Smooth muscle cell (in vitro differentiated cells): ENCODE results near the gene ATP11C. TPM values are rescaled to one million over a fixed set of nuclear protein-coding genes. Genes with fewer than 3 reads are reported as not detected.
"Not testable (repeated sequence)": the region's sequence is repeated elsewhere in the genome, so short reads cannot be mapped to it uniquely, and the experiment has no call there.

Experiments used
- DNase-seq: peaks from one replicate; lab custom pipeline; 2025; ENCODE audit not compliant: unreplicated experiment; lab: John Stamatoyannopoulos, UW
- H2AFZ ChIP-seq: fragments of 200-600 bp; sonication (generic); 2 replicates; pipeline ENCODE4 v1.6.0; 2016; ENCODE audit warnings: antibody characterized with exemption, low read depth, mild to moderate bottlenecking
- H3F3A ChIP-seq: fragments of 200-600 bp; sonication (generic); 2 replicates; pipeline ENCODE4 v1.6.0; 2017; ENCODE audit warnings: antibody characterized with exemption, low read depth
- H3K27ac ChIP-seq: fragments of 200-600 bp; sonication (generic); 2 replicates; pipeline ENCODE4 v1.5.1; 2016; ENCODE audit warnings: low read depth, mild to moderate bottlenecking
- H3K27me3 ChIP-seq: fragments of 200-600 bp; sonication (generic); 2 replicates; pipeline ENCODE4 v1.6.1; 2016; ENCODE audit warnings: low read depth, mild to moderate bottlenecking
- H3K36me3 ChIP-seq: fragments of 200-600 bp; sonication (generic); 2 replicates; pipeline ENCODE4 v1.5.1; 2016; ENCODE audit warnings: low read depth
- H3K4me1 ChIP-seq: fragments of 200-600 bp; sonication (generic); 2 replicates; pipeline ENCODE4 v1.5.1; 2016; ENCODE audit warnings: low read depth
- H3K4me2 ChIP-seq: fragments of 200-600 bp; sonication (generic); 2 replicates; pipeline ENCODE4 v1.6.0; 2016; ENCODE audit warnings: mild to moderate bottlenecking
- H3K4me3 ChIP-seq: fragments of 200-600 bp; sonication (generic); 2 replicates; pipeline ENCODE4 v1.5.1; 2016; ENCODE audit warnings: mild to moderate bottlenecking
- H3K79me2 ChIP-seq: fragments of 200-600 bp; sonication (generic); 2 replicates; pipeline ENCODE4 v1.6.0; 2016; ENCODE audit warnings: low read depth, mild to moderate bottlenecking
- H3K9ac ChIP-seq: fragments of 200-600 bp; sonication (generic); 2 replicates; pipeline ENCODE4 v1.6.0; 2016; ENCODE audit warnings: low read depth
- H3K9me3 ChIP-seq: fragments of 200-600 bp; sonication (generic); replicated peaks from 2 replicates; pipeline ENCODE4 v1.5.1; 2016; ENCODE audit warnings: low read depth
- H4K20me1 ChIP-seq: fragments of 200-600 bp; sonication (generic); 2 replicates; pipeline ENCODE4 v1.6.0; 2016; ENCODE audit warnings: low read depth
- CTCF ChIP-seq: fragments of 200-600 bp; sonication (generic); IDR thresholded peaks from 2 replicates; pipeline ENCODE4 v1.5.1; 2017; ENCODE audit warnings: borderline replicate concordance, mild to moderate bottlenecking, antibody characterized with exemption; ENCODE audit not compliant: insufficient read depth, poor library complexity, severe bottlenecking
- WGBS: methylation state at CpG from one replicate; pipeline ENCODE4 v1.1.7; 2016; ENCODE audit warnings: low lambda C conversion rate; 5-methylcytosine and 5-hydroxymethylcytosine counted together
- microRNA counts: library from miRNA; unstranded; fragments of <30 nt; microRNA quantifications from one replicate; lab custom pipeline; 2016
- microRNA-seq: library from miRNA; unstranded; fragments of <30 nt; microRNA quantifications from one replicate; pipeline ENCODE4, GENCODE V29; 2016; ENCODE audit warnings: borderline number of aligned reads
- polyA plus RNA-seq: library from polyadenylated mRNA; unstranded; fragments of >200 nt; fragmentation: Nextera tagmentation; extraction: Ambion mirVana; gene quantifications from 2 replicates; pipeline ENCODE4 v1.2.1, GENCODE V29; 2016
- small RNA-seq: library from RNA; depleted of rRNA; stranded (forward); fragments of <200 nt; gene quantifications from one replicate; pipeline ENCODE3, GENCODE V24; 2014
- total RNA-seq: library from RNA; depleted of rRNA; stranded (reverse); fragments of >200 nt; gene quantifications from 2 replicates; pipeline ENCODE4 v1.2.3, GENCODE V29; 2014

ATP11C gene
- total and polyA plus RNA-seq, 2 experiments from 2014 or later, result 3.2 to 17.1 TPM

DNA sequence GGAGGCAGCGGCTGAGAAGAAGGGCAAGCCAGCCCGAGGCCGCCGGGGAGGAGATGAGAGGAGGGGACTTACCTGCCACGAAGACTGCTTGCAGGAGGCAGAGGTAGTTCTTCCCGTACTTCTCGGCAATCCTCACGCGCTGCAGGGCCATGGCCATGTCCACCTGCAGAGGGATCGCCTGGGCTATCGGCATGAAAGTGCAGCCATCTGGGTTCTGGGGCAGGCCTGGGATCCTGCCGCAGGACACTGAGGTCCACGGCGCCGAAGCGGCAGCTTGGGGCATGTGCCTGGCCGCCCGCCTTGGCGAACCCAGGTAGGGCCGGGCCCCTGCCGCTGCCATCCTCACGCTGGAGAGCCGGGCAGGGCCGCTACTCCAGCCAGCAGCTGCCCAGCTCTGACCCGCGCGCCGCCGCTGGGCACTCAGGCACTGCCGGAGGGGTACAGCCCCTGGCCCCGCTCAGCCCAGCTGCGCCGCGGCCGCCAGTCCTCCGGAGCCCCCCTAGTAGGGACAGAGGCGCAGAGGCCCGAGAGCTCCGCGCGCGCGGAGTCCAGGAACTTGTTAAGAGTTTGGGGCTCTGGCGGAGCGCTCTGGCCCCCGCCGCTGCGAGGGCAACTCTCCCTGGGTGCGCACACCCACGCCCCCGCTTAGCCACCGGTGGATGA lies 240.9 kb downstream of the ATP11C start:
- no peaks in the 10 kb centered on the region for H3K9me3 ChIP-seq
- no peak overlapping the region for H2AFZ ChIP-seq
- peaks cover 31% of the 10 kb centered on the region for H3K27me3 ChIP-seq
- no peak overlapping the region for H3K9ac ChIP-seq
- H3K36me3 ChIP-seq, result no peaks in the 10 kb centered on the region
- H3F3A ChIP-seq, result no peaks in the 10 kb centered on the region
- H3K79me2 ChIP-seq, result no peaks in the 10 kb centered on the region
- no peaks in the 10 kb centered on the region for H3K4me1 ChIP-seq
- H3K4me3 ChIP-seq, result peak overlapping the region; percentile 34
- DNase-seq, result no peak
- no peak overlapping the region for H3K27ac ChIP-seq
- TF ChIP-seq CTCF, result no peak
- peak overlapping the region; percentile 81 for H3K4me2 ChIP-seq
- WGBS, result 44% methylated on average over 34 of the region's 52 CpGs
- H4K20me1 ChIP-seq, result no peaks in the 10 kb centered on the region

DNA sequence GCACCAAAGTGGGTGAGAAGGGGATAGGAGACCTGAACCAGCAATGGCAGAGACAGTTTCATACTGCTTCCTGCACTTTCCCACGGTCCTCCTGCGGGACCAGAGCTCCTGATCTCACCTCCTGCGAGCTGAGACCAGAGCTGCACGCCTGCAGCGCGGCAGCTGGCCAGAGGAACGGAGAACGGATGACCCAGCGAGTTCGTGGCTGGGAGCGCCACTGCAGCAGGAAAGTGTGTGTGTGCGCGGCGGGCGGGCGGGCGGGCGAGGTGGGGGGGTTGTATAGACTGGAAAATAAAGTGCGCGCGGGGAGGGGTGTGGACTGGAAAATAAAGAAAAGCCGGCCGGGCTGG lies 241.4 kb downstream of the ATP11C start:
- H3K27ac ChIP-seq, result no peak overlapping the region
- H3K9ac ChIP-seq, result no peak overlapping the region
- no peaks in the 10 kb centered on the region for H3K36me3 ChIP-seq
- H3K4me2 ChIP-seq, result peak overlapping the region; percentile 81
- no peak for DNase-seq
- H3K79me2 ChIP-seq, result no peaks in the 10 kb centered on the region
- 38% methylated on average over 16 of the region's 23 CpGs for WGBS
- peaks cover 31% of the 10 kb centered on the region for H3K27me3 ChIP-seq
- H2AFZ ChIP-seq, result no peak overlapping the region
- no peaks in the 10 kb centered on the region for H3K4me1 ChIP-seq
- no peaks in the 10 kb centered on the region for H3K9me3 ChIP-seq
- H4K20me1 ChIP-seq, result no peaks in the 10 kb centered on the region
- peak overlapping the region; percentile 34 for H3K4me3 ChIP-seq
- no peaks in the 10 kb centered on the region for H3F3A ChIP-seq
- no peak for TF ChIP-seq CTCF

GRCh38 chrX:139685175-139685574 lies 247.7 kb downstream of the ATP11C start:
- WGBS, result 82% methylated on average over 7 of the region's 7 CpGs
- not testable (repeated sequence) for H2AFZ ChIP-seq, H3K9me3 ChIP-seq, H3K79me2 ChIP-seq, H3K4me3 ChIP-seq, H3K36me3 ChIP-seq, H3F3A ChIP-seq, DNase-seq, H3K27ac ChIP-seq, H3K27me3 ChIP-seq, H3K4me1 ChIP-seq, H3K4me2 ChIP-seq, H3K9ac ChIP-seq, H4K20me1 ChIP-seq

GRCh38 chrX:139680356-139680755 lies 252.5 kb downstream of the ATP11C start:
- H3K36me3 ChIP-seq, result no peaks in the 10 kb centered on the region
- no peaks in the 10 kb centered on the region for H3K27me3 ChIP-seq
- WGBS, result 58% methylated on average over 3 of the region's 3 CpGs
- DNase-seq, result no peak
- H3K79me2 ChIP-seq, result no peaks in the 10 kb centered on the region
- H3K9me3 ChIP-seq, result no peaks in the 10 kb centered on the region
- no peak overlapping the region for H3K4me2 ChIP-seq
- no peak overlapping the region for H3K9ac ChIP-seq
- no peak overlapping the region for H2AFZ ChIP-seq
- no peak overlapping the region for H3K27ac ChIP-seq
- no peaks in the 10 kb centered on the region for H3F3A ChIP-seq
- TF ChIP-seq CTCF, result no peak
- no peaks in the 10 kb centered on the region for H3K4me1 ChIP-seq
- H4K20me1 ChIP-seq, result no peaks in the 10 kb centered on the region
- no peak overlapping the region for H3K4me3 ChIP-seq

MicroRNAs within 50 kb of the gene (microRNA counts, 767-probe panel; counts per million panel counts)
- 183 counts per million for microRNA hsa-miR-505-3p (lab: Ali Mortazavi, UCI)

Small RNA genes lying within 50 kb of the gene (microRNA-seq; reads per million reads assigned to microRNA genes)
- 258 reads per million, percentile 68 among the genes with 10 or more reads in this experiment for gene MIR505

Small RNA genes lying within 50 kb of the gene (small RNA-seq; reads per million reads assigned to genes)
- gene MIR505, result 0.89 reads per million, percentile 28 among the genes with 10 or more reads in this experiment
- not detected for gene RF00425
- gene RF01210, result not detected
- gene RNU6ATAC23P, result not detected

Other genes with a start within 250 kb of the ATP11C start
- 0.18 and 0.22 TPM in 2 replicates for gene MCF2, start 224.9 kb downstream of the ATP11C start, total RNA-seq
- not detected in 2 replicates for gene MCF2, start 224.9 kb downstream of the ATP11C start, polyA plus RNA-seq
- gene CXorf66, start 32.5 kb upstream of the ATP11C start, total RNA-seq, result not detected in 2 replicates
- not detected in 2 replicates for gene CXorf66, start 32.5 kb upstream of the ATP11C start, polyA plus RNA-seq